NCI-H2171 treated with DMSO at 0.1 percent for 48 hours (cell line): Measurements from ENCODE around the gene ST6GALNAC3.
"Not testable (repeated sequence)": the region's sequence is repeated elsewhere in the genome, so short reads cannot be mapped to it uniquely, and the experiment has no call there.

Source experiments
- DNase-seq: peaks from one replicate; lab custom pipeline; 2025; lab: John Stamatoyannopoulos, UW

ST6GALNAC3 gene

GRCh38 chr1:76341816-76342215 is 267.3 kb downstream of the ST6GALNAC3 start:
- DNase-seq = not testable (repeated sequence)

GRCh38 chr1:76343356-76343755 is 268.8 kb downstream of the ST6GALNAC3 start:
- no peak for DNase-seq

GRCh38 chr1:76351655-76352054 is 277.1 kb downstream of the ST6GALNAC3 start:
- DNase-seq = no peak

GRCh38 chr1:76352741-76353435 is 278.3 kb downstream of the ST6GALNAC3 start:
- peak; percentile 59 for DNase-seq

GRCh38 chr1:76354236-76354635 is 279.7 kb downstream of the ST6GALNAC3 start:
- no peak for DNase-seq

- DNase-seq = peak; percentile 72
These were observed 292.2 kb downstream of the ST6GALNAC3 start for GRCh38 chr1:76366726-76367125.

GRCh38 chr1:76371941-76372340 is 297.4 kb downstream of the ST6GALNAC3 start:
- DNase-seq = peak; percentile 20

GRCh38 chr1:76374086-76374485 is 299.5 kb downstream of the ST6GALNAC3 start:
- peak; percentile 95 for DNase-seq

GRCh38 chr1:76377247-76377646 is 302.7 kb downstream of the ST6GALNAC3 start:
- no peak for DNase-seq

GRCh38 chr1:76379506-76379905 is 305.0 kb downstream of the ST6GALNAC3 start:
- DNase-seq = peak; percentile 82

- DNase-seq = no peak
These were observed 307.0 kb downstream of the ST6GALNAC3 start for GRCh38 chr1:76381450-76382097.

- DNase-seq = no peak
These were observed 313.7 kb downstream of the ST6GALNAC3 start for GRCh38 chr1:76388261-76388660.

- no peak for DNase-seq
These were observed 315.9 kb downstream of the ST6GALNAC3 start for GRCh38 chr1:76390456-76390855.

- no peak for DNase-seq
These were observed 320.5 kb downstream of the ST6GALNAC3 start for GRCh38 chr1:76395059-76395458.

- no peak for DNase-seq
These were observed 327.6 kb downstream of the ST6GALNAC3 start for GRCh38 chr1:76402128-76402527.

GRCh38 chr1:76408303-76408702 is 333.8 kb downstream of the ST6GALNAC3 start:
- peak; percentile 44 for DNase-seq

- no peak for DNase-seq
These were observed 336.0 kb downstream of the ST6GALNAC3 start for GRCh38 chr1:76410499-76410898.

GRCh38 chr1:76418531-76418930 is 344.0 kb downstream of the ST6GALNAC3 start:
- DNase-seq = no peak

- DNase-seq = no peak
These were observed 345.1 kb downstream of the ST6GALNAC3 start for GRCh38 chr1:76419603-76420002.

GRCh38 chr1:76425201-76426145 is 350.9 kb downstream of the ST6GALNAC3 start:
- no peak for DNase-seq

GRCh38 chr1:76426606-76427005 is 352.1 kb downstream of the ST6GALNAC3 start:
- no peak for DNase-seq

- no peak for DNase-seq
These were observed 353.5 kb downstream of the ST6GALNAC3 start for GRCh38 chr1:76428028-76428427.

- DNase-seq = no peak
These were observed 356.0 kb downstream of the ST6GALNAC3 start for GRCh38 chr1:76430531-76430930.
